ENCODE results near the gene HEPN1. TPM values are rescaled to one million over a fixed set of nuclear protein-coding genes. Genes with fewer than 3 reads are reported as not detected.

The HEPN1 gene
- total RNA-seq, 1 donor, result under 0.01 TPM

DNA sequence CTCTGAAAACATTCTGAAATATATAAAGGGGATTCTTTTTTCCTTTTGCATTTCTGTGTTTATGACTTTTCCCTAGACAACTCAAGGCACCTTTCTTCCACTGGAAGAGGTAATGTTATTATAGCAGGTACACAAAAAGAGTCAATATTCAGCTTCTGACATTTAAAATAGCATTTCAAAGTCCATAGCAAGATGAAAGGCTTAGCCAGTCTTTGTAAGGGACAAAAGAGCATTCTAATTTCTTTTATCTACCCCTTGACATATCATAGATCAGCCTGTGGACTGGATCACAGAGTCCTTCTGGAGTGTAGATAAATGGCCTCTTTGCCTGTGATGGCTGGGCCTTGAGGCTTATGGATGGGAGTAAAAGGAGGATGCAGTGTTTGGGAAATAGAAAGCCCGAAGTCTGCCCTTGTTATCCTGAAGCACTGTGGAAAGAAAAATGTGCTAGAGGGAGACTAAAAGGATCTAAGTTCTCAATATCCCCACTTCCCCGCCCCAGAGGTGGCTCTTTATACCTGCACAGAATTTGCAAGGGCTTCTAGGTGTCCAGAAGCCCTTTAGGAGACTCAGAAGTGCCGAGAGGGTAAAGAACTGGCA lies 18.4 kb downstream of the HEPN1 start:
- no peak for DNase-seq (ENCODE audit: insufficient read length, low spot score, missing footprints)
- Histone ChIP-seq H3K9me3 (ENCODE audit: low read depth, low read length) (no peaks in the 10 kb centered on the region), H2AFZ (ENCODE audit: low read length) (no peak overlapping the region), H3K27ac (ENCODE audit: low read depth, low read length) (no peak overlapping the region), H3K79me2 (ENCODE audit: insufficient read depth, low read length) (no peaks in the 10 kb centered on the region), H3K27me3 (ENCODE audit: insufficient read depth, low read length) (no peaks in the 10 kb centered on the region), H3K4me2 (ENCODE audit: insufficient read depth, low read length) (no peak overlapping the region), H3K4me3 (ENCODE audit: insufficient read depth, low read length) (no peak overlapping the region), H4K20me1 (ENCODE audit: insufficient read depth, low read length) (no peaks in the 10 kb centered on the region), H3K4me1 (ENCODE audit: insufficient read depth, low read length) (peaks cover 17% of the 10 kb centered on the region), H3K36me3 (ENCODE audit: insufficient read depth, low read length) (no peaks in the 10 kb centered on the region)
- TF ChIP-seq, protein P1, sequence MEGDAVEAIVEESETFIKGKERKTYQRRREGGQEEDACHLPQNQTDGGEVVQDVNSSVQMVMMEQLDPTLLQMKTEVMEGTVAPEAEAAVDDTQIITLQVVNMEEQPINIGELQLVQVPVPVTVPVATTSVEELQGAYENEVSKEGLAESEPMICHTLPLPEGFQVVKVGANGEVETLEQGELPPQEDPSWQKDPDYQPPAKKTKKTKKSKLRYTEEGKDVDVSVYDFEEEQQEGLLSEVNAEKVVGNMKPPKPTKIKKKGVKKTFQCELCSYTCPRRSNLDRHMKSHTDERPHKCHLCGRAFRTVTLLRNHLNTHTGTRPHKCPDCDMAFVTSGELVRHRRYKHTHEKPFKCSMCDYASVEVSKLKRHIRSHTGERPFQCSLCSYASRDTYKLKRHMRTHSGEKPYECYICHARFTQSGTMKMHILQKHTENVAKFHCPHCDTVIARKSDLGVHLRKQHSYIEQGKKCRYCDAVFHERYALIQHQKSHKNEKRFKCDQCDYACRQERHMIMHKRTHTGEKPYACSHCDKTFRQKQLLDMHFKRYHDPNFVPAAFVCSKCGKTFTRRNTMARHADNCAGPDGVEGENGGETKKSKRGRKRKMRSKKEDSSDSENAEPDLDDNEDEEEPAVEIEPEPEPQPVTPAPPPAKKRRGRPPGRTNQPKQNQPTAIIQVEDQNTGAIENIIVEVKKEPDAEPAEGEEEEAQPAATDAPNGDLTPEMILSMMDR (IDR thresholded peaks at IDR 0.05; ENCODE audit: extremely low read depth, low read depth, low read length), result no peak

GRCh38 chr11:124938206-124938765 lies 19.2 kb downstream of the HEPN1 start:
- no peak overlapping the region for H3K4me3 ChIP-seq (ENCODE audit: insufficient read depth, low read length)
- DNase-seq (ENCODE audit: insufficient read length, low spot score, missing footprints), result no peak
- H3K36me3 ChIP-seq (ENCODE audit: insufficient read depth, low read length), result no peaks in the 10 kb centered on the region
- no peak overlapping the region for H3K27ac ChIP-seq (ENCODE audit: low read depth, low read length)
- TF ChIP-seq, protein P1 (IDR thresholded peaks at IDR 0.05; ENCODE audit: extremely low read depth, low read depth, low read length), result no peak
- no peaks in the 10 kb centered on the region for H3K79me2 ChIP-seq (ENCODE audit: insufficient read depth, low read length)
- H3K27me3 ChIP-seq (ENCODE audit: insufficient read depth, low read length), result no peaks in the 10 kb centered on the region
- H2AFZ ChIP-seq (ENCODE audit: low read length), result peak overlapping the region; percentile 24
- H3K4me2 ChIP-seq (ENCODE audit: insufficient read depth, low read length), result no peak overlapping the region
- no peaks in the 10 kb centered on the region for H4K20me1 ChIP-seq (ENCODE audit: insufficient read depth, low read length)
- peaks cover 17% of the 10 kb centered on the region for H3K4me1 ChIP-seq (ENCODE audit: insufficient read depth, low read length)
- no peaks in the 10 kb centered on the region for H3K9me3 ChIP-seq (ENCODE audit: low read depth, low read length)

GRCh38 chr11:124938970-124939369 lies 19.9 kb downstream of the HEPN1 start:
- no peak overlapping the region for H3K4me3 ChIP-seq (ENCODE audit: insufficient read depth, low read length)
- TF ChIP-seq, protein P1 (IDR thresholded peaks at IDR 0.05; ENCODE audit: extremely low read depth, low read depth, low read length), result no peak
- H3K36me3 ChIP-seq (ENCODE audit: insufficient read depth, low read length), result no peaks in the 10 kb centered on the region
- no peaks in the 10 kb centered on the region for H3K27me3 ChIP-seq (ENCODE audit: insufficient read depth, low read length)
- H2AFZ ChIP-seq (ENCODE audit: low read length), result no peak overlapping the region
- DNase-seq (ENCODE audit: insufficient read length, low spot score, missing footprints), result no peak
- H4K20me1 ChIP-seq (ENCODE audit: insufficient read depth, low read length), result no peaks in the 10 kb centered on the region
- H3K4me1 ChIP-seq (ENCODE audit: insufficient read depth, low read length), result peaks cover 15% of the 10 kb centered on the region
- H3K9me3 ChIP-seq (ENCODE audit: low read depth, low read length), result no peaks in the 10 kb centered on the region
- H3K4me2 ChIP-seq (ENCODE audit: insufficient read depth, low read length), result no peak overlapping the region
- H3K27ac ChIP-seq (ENCODE audit: low read depth, low read length), result no peak overlapping the region
- H3K79me2 ChIP-seq (ENCODE audit: insufficient read depth, low read length), result no peaks in the 10 kb centered on the region

- Histone ChIP-seq H3K9me3 (ENCODE audit: low read depth, low read length) (no peaks in the 10 kb centered on the region), H2AFZ (ENCODE audit: low read length) (no peak overlapping the region), H3K4me2 (ENCODE audit: insufficient read depth, low read length) (no peak overlapping the region), H3K4me3 (ENCODE audit: insufficient read depth, low read length) (no peak overlapping the region), H3K79me2 (ENCODE audit: insufficient read depth, low read length) (no peaks in the 10 kb centered on the region), H3K36me3 (ENCODE audit: insufficient read depth, low read length) (no peaks in the 10 kb centered on the region), H4K20me1 (ENCODE audit: insufficient read depth, low read length) (no peaks in the 10 kb centered on the region), H3K4me1 (ENCODE audit: insufficient read depth, low read length) (peaks cover 3% of the 10 kb centered on the region), H3K27me3 (ENCODE audit: insufficient read depth, low read length) (no peaks in the 10 kb centered on the region), H3K27ac (ENCODE audit: low read depth, low read length) (no peak overlapping the region)
- no peak for DNase-seq (ENCODE audit: insufficient read length, low spot score, missing footprints)
- TF ChIP-seq, protein P1 (IDR thresholded peaks at IDR 0.05; ENCODE audit: extremely low read depth, low read depth, low read length), result no peak
Measured at GRCh38 chr11:124941703-124942102, 22.7 kb downstream of the HEPN1 start.

Measured in osteoblast (primary cell).